Lower lobe of right lung (tissue), 2 donors: Measurements from ENCODE around the gene CLIP1. TPM values are rescaled to one million over a fixed set of nuclear protein-coding genes. Genes with fewer than 3 reads are reported as not detected.
"Not testable (repeated sequence)": the region's sequence is repeated elsewhere in the genome, so short reads cannot be mapped to it uniquely, and the experiment has no call there.

Experiments
- ATAC-seq, 2 donors: fragments of 200-7000 bp; cut with Tn5 transposase; one replicate each; pipeline ENCODE4 v1.9.1; 2020 to 2022; ENCODE audit warnings: mild to moderate bottlenecking in 2 of 2, moderate library complexity in 2 of 2
- DNase-seq: peaks from one replicate; pipeline ENCODE4 v3.0.0-alpha.2; 2020
- H3K27ac ChIP-seq: fragments of 200-600 bp; one replicate; pipeline ENCODE4 v1.8.0; 2022
- H3K27me3 ChIP-seq: fragments of 200-600 bp; one replicate; pipeline ENCODE4 v1.8.0; 2022; ENCODE audit warnings: low read depth
- H3K36me3 ChIP-seq: fragments of 200-600 bp; one replicate; pipeline ENCODE4 v1.8.0; 2022; ENCODE audit warnings: mild to moderate bottlenecking
- H3K4me1 ChIP-seq: fragments of 200-600 bp; one replicate; pipeline ENCODE4 v1.8.0; 2022
- H3K4me3 ChIP-seq: fragments of 200-600 bp; one replicate; pipeline ENCODE4 v1.8.0; 2022; ENCODE audit warnings: mild to moderate bottlenecking
- H3K9me3 ChIP-seq: fragments of 200-600 bp; one replicate; pipeline ENCODE4 v1.8.0; 2022
- intact Hi-C: fragments of 100-400 bp; cut with DNase I; formaldehyde crosslinking; loops from one replicate; pipeline ENCODE4 v1.11.0; 2022
- total RNA-seq: library from RNA; stranded (reverse); fragmentation: NEBNext Ultra II Directional; extraction: Animal tissue kit (Norgen Biotek cat#: 25700); gene quantifications from one replicate; pipeline ENCODE4 v1.2.1, GENCODE V29; 2021
- TF ChIP-seq, protein P1 (sequence below): fragments of 200-600 bp; IDR thresholded peaks from one replicate; pipeline ENCODE4 v1.8.0; 2022; ENCODE audit warnings: antibody characterized with exemption, mild to moderate bottlenecking
- donor health status: DM: no; HTN: yes; CAD: no; lungs with severe emphysema.

CLIP1 gene
- total RNA-seq, 1 donor from 2014 or later: 78.2 TPM

GRCh38 chr12:122266230-122266901 is 156.1 kb downstream of the CLIP1 start, which contains the start of gene VPS33A:
Gene VPS33A (minus strand): TSS chr12:122266494. CDS start chr12:122266408, 86 bp downstream.
- peaks cover 33% of the 10 kb centered on the region for H3K36me3 ChIP-seq
- H3K27ac ChIP-seq: peak within 1 kb of the TSS; percentile 93
- ATAC-seq: peak; percentile 97 to 99
- intact Hi-C loops: no loop called here
- H3K4me1 ChIP-seq: peaks cover 19% of the 10 kb centered on the region
- peak within 1 kb of the TSS; percentile 99 for H3K4me3 ChIP-seq
- no peaks in the 10 kb centered on the region for H3K27me3 ChIP-seq
- TF ChIP-seq, protein P1, sequence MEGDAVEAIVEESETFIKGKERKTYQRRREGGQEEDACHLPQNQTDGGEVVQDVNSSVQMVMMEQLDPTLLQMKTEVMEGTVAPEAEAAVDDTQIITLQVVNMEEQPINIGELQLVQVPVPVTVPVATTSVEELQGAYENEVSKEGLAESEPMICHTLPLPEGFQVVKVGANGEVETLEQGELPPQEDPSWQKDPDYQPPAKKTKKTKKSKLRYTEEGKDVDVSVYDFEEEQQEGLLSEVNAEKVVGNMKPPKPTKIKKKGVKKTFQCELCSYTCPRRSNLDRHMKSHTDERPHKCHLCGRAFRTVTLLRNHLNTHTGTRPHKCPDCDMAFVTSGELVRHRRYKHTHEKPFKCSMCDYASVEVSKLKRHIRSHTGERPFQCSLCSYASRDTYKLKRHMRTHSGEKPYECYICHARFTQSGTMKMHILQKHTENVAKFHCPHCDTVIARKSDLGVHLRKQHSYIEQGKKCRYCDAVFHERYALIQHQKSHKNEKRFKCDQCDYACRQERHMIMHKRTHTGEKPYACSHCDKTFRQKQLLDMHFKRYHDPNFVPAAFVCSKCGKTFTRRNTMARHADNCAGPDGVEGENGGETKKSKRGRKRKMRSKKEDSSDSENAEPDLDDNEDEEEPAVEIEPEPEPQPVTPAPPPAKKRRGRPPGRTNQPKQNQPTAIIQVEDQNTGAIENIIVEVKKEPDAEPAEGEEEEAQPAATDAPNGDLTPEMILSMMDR: no peak
- DNase-seq: peak; percentile 97
- no peaks in the 10 kb centered on the region for H3K9me3 ChIP-seq

DNA sequence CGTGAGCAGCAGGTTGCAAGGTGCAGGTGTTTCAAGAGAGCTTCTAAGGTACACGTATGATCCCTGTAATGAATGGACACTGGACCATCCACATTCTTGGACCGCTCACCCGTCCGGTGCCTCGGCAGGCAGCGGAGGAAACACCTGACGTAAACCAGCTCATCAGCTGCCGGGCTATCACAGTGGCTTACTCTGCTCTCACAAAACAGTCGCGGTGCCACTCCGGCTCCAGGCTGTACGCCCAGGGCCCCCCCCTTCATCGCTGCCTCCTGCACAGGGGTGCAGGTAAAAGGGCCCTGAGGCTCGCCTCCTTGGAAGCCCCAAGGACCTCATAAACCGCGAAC is 156.6 kb downstream of the CLIP1 start:
- Histone ChIP-seq H3K4me3 (peak overlapping the region; percentile 99), H3K27me3 (no peaks in the 10 kb centered on the region), H3K4me1 (peaks cover 19% of the 10 kb centered on the region), H3K27ac (peak overlapping the region; percentile 93), H3K36me3 (peaks cover 33% of the 10 kb centered on the region), H3K9me3 (no peaks in the 10 kb centered on the region)
- TF ChIP-seq, protein P1: no peak
- DNase-seq (no peak), ATAC-seq (peak; percentile 67 to 68)
- intact Hi-C loops: no loop called here

DNA sequence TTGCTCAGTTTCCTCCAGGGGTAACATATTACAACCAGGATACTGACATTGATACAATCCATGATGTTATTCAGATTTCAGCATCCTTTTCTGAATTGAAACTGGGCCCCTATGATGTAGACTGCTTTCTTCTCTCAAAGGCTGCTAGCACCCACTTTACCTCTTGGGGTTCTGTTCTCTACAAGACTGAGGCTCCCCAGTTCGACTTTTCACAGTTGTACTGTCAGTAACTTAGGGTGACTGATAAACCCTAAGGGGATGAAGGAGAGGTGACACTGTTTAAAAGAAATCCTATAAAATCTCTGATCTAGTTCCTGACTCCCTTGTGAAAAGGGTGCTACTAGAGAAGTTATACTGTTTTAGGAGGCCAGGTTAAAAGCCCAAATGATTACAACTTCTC is 157.0 kb downstream of the CLIP1 start:
- ATAC-seq (no peak), DNase-seq (no peak)
- TF ChIP-seq, protein P1: no peak
- H3K4me3 ChIP-seq: peak overlapping the region; percentile 99
- no peaks in the 10 kb centered on the region for H3K9me3 ChIP-seq
- peaks cover 35% of the 10 kb centered on the region for H3K36me3 ChIP-seq
- intact Hi-C loops: no loop called here
- peaks cover 19% of the 10 kb centered on the region for H3K4me1 ChIP-seq
- H3K27ac ChIP-seq: peak overlapping the region; percentile 93
- H3K27me3 ChIP-seq: no peaks in the 10 kb centered on the region

DNA sequence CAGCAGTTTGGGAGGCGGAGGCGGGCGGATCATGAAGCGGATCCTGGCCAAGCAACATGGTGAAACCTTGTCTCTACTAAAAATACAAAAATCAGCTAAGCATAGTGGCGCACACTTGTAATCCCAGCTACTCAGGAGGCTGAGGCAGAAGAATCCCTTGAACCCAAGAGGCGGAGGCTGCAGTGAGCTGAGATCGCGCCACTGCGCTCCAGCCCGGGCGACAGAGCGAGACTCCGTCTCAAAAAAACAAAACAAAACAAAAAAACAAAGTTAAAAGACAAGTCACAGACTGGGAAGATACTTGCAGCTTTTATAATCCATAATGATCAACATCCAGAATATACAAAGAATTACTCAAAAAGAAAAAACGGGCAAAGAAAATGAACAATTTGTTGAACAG is 161.7 kb downstream of the CLIP1 start:
- ATAC-seq, intact Hi-C loops: not testable (repeated sequence)
- H3K36me3 ChIP-seq: peaks cover 82% of the 10 kb centered on the region

DNA sequence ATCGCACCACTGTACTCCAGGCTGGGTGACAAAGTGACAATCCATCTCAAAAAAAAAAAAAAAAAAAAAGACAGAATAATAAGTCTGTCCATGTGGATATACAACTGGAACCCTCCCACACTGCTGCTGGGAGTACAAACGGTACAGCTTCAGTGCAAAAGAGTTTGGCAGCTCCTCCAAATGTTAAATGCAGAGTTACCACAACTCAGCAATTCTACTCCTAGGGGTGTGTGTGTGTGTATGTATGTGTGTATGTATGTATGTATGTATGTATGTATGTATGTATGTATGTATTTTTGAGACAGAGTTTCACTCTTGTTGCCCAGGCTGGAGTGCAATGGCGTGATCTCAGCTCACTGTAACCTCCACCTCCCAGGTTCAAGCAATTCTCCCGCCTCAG is 163.5 kb downstream of the CLIP1 start:
- H3K27ac ChIP-seq, DNase-seq, ATAC-seq, intact Hi-C loops, H3K27me3 ChIP-seq, H3K4me3 ChIP-seq, H3K4me1 ChIP-seq, H3K9me3 ChIP-seq: not testable (repeated sequence)
- peaks cover 97% of the 10 kb centered on the region for H3K36me3 ChIP-seq

More for the DNA sequence above, 161.7 kb downstream of the CLIP1 start:
- H3K4me1 ChIP-seq: peaks cover 15% of the 10 kb centered on the region
- not testable (repeated sequence) for H3K27me3 ChIP-seq, H3K4me3 ChIP-seq, H3K27ac ChIP-seq, H3K9me3 ChIP-seq, DNase-seq

- peaks cover 96% of the 10 kb centered on the region for H3K36me3 ChIP-seq
- H3K9me3 ChIP-seq, DNase-seq, H3K4me3 ChIP-seq, H3K27me3 ChIP-seq, intact Hi-C loops, H3K27ac ChIP-seq, ATAC-seq, H3K4me1 ChIP-seq: not testable (repeated sequence)
Observed at GRCh38 chr12:122258462-122258861, 164.0 kb downstream of the CLIP1 start.

- Histone ChIP-seq H3K9me3 (no peaks in the 10 kb centered on the region), H3K4me1 (no peaks in the 10 kb centered on the region), H3K27ac (no peak overlapping the region), H3K36me3 (peaks cover 72% of the 10 kb centered on the region), H3K27me3 (no peaks in the 10 kb centered on the region), H3K4me3 (no peak overlapping the region)
- intact Hi-C loops: no loop called here
- no peak for ATAC-seq
- no peak for DNase-seq
- TF ChIP-seq, protein P1: no peak
Observed at GRCh38 chr12:122250536-122250935, 171.9 kb downstream of the CLIP1 start.
